Measurements from ENCODE around the gene RBM47.

- TF ChIP-seq CTCF (IDR thresholded peaks at IDR 0.05) (no peak), POLR2A (IDR thresholded peaks at IDR 0.05) (no peak)
Observed at GRCh38 chr4:40514497-40514951, 115.1 kb downstream of the RBM47 start.
